ENCODE measurements around the gene NCAPG2.
"Not testable (repeated sequence)": the region's sequence is repeated elsewhere in the genome, so short reads cannot be mapped to it uniquely, and the experiment has no call there.

NCAPG2 gene

GRCh38 chr7:158706710-158707590 is 2.3 kb upstream of the NCAPG2 start:
- DNase-seq (ENCODE audit: low read depth in 2 of 2): no peak

GRCh38 chr7:158706273-158706704 is 1.7 kb upstream of the NCAPG2 start:
- DNase-seq (ENCODE audit: low read depth in 2 of 2): no peak

- DNase-seq (ENCODE audit: low read depth in 2 of 2): no peak
These were observed 738 bp upstream of the NCAPG2 start for GRCh38 chr7:158705234-158705850.

GRCh38 chr7:158703679-158704523 is 703 bp downstream of the NCAPG2 start:
- not testable (repeated sequence) for DNase-seq (ENCODE audit: low read depth in 2 of 2)

GRCh38 chr7:158702944-158703343 is 1.7 kb downstream of the NCAPG2 start:
- DNase-seq (ENCODE audit: low read depth in 2 of 2): no peak

- DNase-seq (ENCODE audit: low read depth in 2 of 2): no peak
These were observed 2.4 kb downstream of the NCAPG2 start for GRCh38 chr7:158702196-158702595.

- DNase-seq (ENCODE audit: low read depth in 2 of 2): no peak
These were observed 4.6 kb downstream of the NCAPG2 start for GRCh38 chr7:158700008-158700407.

- DNase-seq (ENCODE audit: low read depth in 2 of 2): no peak
These were observed 5.3 kb downstream of the NCAPG2 start for GRCh38 chr7:158699341-158699740.

GRCh38 chr7:158698657-158699195 is 5.9 kb downstream of the NCAPG2 start:
- no peak for DNase-seq (ENCODE audit: low read depth in 2 of 2)

- DNase-seq (ENCODE audit: low read depth in 2 of 2): not testable (repeated sequence)
These were observed 7.0 kb downstream of the NCAPG2 start for GRCh38 chr7:158697597-158697996.

GRCh38 chr7:158695726-158696452 is 8.7 kb downstream of the NCAPG2 start:
- no peak for DNase-seq (ENCODE audit: low read depth in 2 of 2)

- DNase-seq (ENCODE audit: low read depth in 2 of 2): no peak
These were observed 9.5 kb downstream of the NCAPG2 start for GRCh38 chr7:158695056-158695455.

GRCh38 chr7:158694650-158695049 is 10.0 kb downstream of the NCAPG2 start:
- no peak for DNase-seq (ENCODE audit: low read depth in 2 of 2)

- no peak for DNase-seq (ENCODE audit: low read depth in 2 of 2)
These were observed 15.1 kb downstream of the NCAPG2 start for GRCh38 chr7:158689488-158689887.

- DNase-seq (ENCODE audit: low read depth in 2 of 2): no peak
These were observed 17.2 kb downstream of the NCAPG2 start for GRCh38 chr7:158687406-158687805.

GRCh38 chr7:158685693-158686092 is 18.9 kb downstream of the NCAPG2 start:
- DNase-seq (ENCODE audit: low read depth in 2 of 2): no peak

- DNase-seq (ENCODE audit: low read depth in 2 of 2): no peak
These were observed 20.3 kb downstream of the NCAPG2 start for GRCh38 chr7:158684329-158684728.

GRCh38 chr7:158683541-158683940 is 21.1 kb downstream of the NCAPG2 start:
- DNase-seq (ENCODE audit: low read depth in 2 of 2): no peak

GRCh38 chr7:158682456-158682855 is 22.1 kb downstream of the NCAPG2 start:
- DNase-seq (ENCODE audit: low read depth in 2 of 2): no peak

GRCh38 chr7:158680754-158681153 is 23.9 kb downstream of the NCAPG2 start:
- DNase-seq (ENCODE audit: low read depth in 2 of 2): no peak

- DNase-seq (ENCODE audit: low read depth in 2 of 2): no peak
These were observed 27.7 kb downstream of the NCAPG2 start for GRCh38 chr7:158676906-158677305.

Data from stimulated activated CD4-positive, alpha-beta T cell treated with anti-CD3 and anti-CD28 coated beads, Interleukin-12 subunit alpha, Interleukin-12 subunit beta, amount 100 ng/mL, for 24 hours (primary cell).